ENCODE results near the gene INO80D. TPM values are rescaled to one million over a fixed set of nuclear protein-coding genes. Genes with fewer than 3 reads are reported as not detected.
"Not testable (repeated sequence)": the region's sequence is repeated elsewhere in the genome, so short reads cannot be mapped to it uniquely, and the experiment has no call there.

INO80D gene
- total RNA-seq, 6 experiments from 2014 or later = 11.3 to 13.1 (median 12.0) TPM

DNA sequence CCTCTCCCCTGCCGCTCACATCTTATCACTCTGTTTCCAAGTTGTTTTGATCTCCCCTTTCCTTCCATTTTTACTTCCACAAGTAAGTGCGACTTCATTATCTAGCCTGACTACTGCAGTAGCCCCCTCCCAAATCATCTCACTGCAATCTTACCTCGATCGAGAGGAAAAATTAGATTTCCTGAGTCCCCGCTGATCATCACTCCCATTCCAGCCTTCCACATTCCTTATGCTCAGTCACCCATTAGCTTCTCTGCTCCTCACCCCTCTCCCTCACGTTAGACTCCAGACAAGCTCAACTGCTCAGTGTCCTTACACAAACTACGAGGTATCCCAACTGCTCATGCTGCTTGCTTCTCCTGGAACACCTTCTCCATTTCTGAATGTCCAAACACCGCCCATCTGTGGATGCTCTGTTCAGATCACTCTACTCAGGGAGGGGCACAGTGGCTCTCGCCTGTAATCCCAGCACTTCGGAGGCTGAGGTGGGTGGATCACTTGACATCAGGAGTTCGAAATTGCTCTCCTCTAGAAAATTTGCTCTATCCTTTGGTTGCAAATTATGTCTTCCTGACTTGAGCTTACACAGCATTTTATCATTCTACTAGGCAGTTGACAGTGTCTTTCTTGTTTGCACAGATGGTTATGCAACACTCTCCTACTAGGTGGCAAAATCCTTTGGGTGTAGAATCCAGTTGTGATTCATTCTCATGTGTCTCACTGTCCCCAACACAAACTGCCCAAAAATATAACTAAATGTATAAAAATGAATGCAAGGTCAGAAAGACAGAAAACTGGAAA is 96.5 kb downstream of the INO80D start:
- no peaks in the 10 kb centered on the region for H3K4me1 Mint-ChIP-seq (ENCODE audit: low read depth)
- no peak overlapping the region for H3K4me3 Mint-ChIP-seq
- no peak overlapping the region for H3K27ac Mint-ChIP-seq
- TF ChIP-seq CTCF (IDR thresholded peaks at IDR 0.05) = no peak
- no peak for DNase-seq
- no peaks in the 10 kb centered on the region for H3K36me3 Mint-ChIP-seq (ENCODE audit: low read depth)
- H3K9me3 Mint-ChIP-seq = no peaks in the 10 kb centered on the region
- H3K27me3 Mint-ChIP-seq (ENCODE audit: insufficient read depth) = peaks cover 5% of the 10 kb centered on the region; the same call in 1 of the 2 replicates

GRCh38 chr2:205988681-205989080 is 97.3 kb downstream of the INO80D start:
- not testable (repeated sequence) for H3K4me3 Mint-ChIP-seq; DNase-seq; H3K36me3 Mint-ChIP-seq (ENCODE audit: low read depth); H3K27me3 Mint-ChIP-seq (ENCODE audit: insufficient read depth); H3K9me3 Mint-ChIP-seq; H3K27ac Mint-ChIP-seq; H3K4me1 Mint-ChIP-seq (ENCODE audit: low read depth)

DNA sequence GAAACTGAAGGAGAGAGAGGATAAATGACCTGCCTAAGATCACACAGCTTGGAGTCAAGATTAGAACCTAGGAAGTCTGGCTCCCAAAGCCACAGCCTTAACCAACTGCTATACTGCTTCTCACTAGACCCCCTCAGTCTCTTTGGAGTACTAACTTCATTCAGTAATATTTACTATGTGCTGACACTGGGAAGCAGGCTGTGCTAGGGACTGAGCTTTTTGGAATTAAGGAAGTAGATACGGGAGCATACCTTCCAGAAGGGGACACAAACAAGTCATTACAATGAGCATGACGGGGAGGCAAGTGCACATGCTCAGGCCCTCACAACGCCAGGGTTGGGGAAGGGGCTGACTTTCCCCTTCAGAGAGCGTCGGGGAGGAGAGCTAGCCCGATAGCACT is 97.7 kb downstream of the INO80D start:
- no peak overlapping the region for H3K4me3 Mint-ChIP-seq
- H3K27ac Mint-ChIP-seq = no peak overlapping the region
- H3K36me3 Mint-ChIP-seq (ENCODE audit: low read depth) = no peaks in the 10 kb centered on the region
- H3K27me3 Mint-ChIP-seq (ENCODE audit: insufficient read depth) = peaks cover 5% of the 10 kb centered on the region; the same call in 1 of the 2 replicates
- H3K9me3 Mint-ChIP-seq = no peaks in the 10 kb centered on the region
- no peaks in the 10 kb centered on the region for H3K4me1 Mint-ChIP-seq (ENCODE audit: low read depth)
- DNase-seq = no peak
- TF ChIP-seq CTCF (IDR thresholded peaks at IDR 0.05) = no peak

GRCh38 chr2:205986334-205986733 is 99.6 kb downstream of the INO80D start:
- H3K27me3 Mint-ChIP-seq (ENCODE audit: insufficient read depth); DNase-seq; H3K4me1 Mint-ChIP-seq (ENCODE audit: low read depth); H3K27ac Mint-ChIP-seq; H3K4me3 Mint-ChIP-seq; H3K36me3 Mint-ChIP-seq (ENCODE audit: low read depth); H3K9me3 Mint-ChIP-seq: not testable (repeated sequence)

GRCh38 chr2:205984381-205984780 is 101.6 kb downstream of the INO80D start:
- H3K36me3 Mint-ChIP-seq (ENCODE audit: low read depth) = no peaks in the 10 kb centered on the region
- TF ChIP-seq CTCF (IDR thresholded peaks at IDR 0.05) = no peak
- no peak for DNase-seq

DNA sequence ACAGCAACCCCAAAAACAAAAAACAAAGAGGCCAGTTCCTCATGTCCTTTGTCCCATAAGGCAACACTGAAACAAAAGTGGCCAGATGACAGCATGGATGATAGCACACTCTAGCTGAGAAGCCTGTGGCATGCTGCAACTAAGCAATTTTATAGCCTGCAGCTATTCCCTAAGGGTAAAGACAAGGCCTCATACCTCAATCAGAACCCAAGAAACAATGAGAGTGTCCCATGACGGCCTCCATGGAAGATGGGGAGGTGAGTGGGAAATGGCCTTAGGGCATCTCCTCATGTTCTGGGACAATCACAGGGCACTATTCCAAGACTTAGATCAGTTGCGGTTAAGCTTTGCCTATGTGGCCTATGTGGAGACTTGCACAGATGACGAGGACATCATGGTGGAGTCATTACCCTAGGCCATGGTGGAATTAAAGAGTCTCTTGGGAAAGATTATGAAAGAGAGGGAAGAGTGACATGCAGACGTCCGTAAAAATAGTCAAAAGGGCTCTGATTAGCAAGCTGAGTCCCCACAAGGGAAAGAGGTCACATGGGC is 103.1 kb downstream of the INO80D start:
- H3K4me3 Mint-ChIP-seq = no peak overlapping the region
- peaks cover 6% of the 10 kb centered on the region for H3K9me3 Mint-ChIP-seq
- DNase-seq = no peak
- peaks cover 7% of the 10 kb centered on the region for H3K27me3 Mint-ChIP-seq (ENCODE audit: insufficient read depth)
- no peaks in the 10 kb centered on the region for H3K4me1 Mint-ChIP-seq (ENCODE audit: low read depth)
- no peak for TF ChIP-seq CTCF (IDR thresholded peaks at IDR 0.05)
- no peaks in the 10 kb centered on the region for H3K36me3 Mint-ChIP-seq (ENCODE audit: low read depth)
- no peak overlapping the region for H3K27ac Mint-ChIP-seq

More at GRCh38 chr2:205984381-205984780, 101.6 kb downstream of the INO80D start:
- H3K9me3 Mint-ChIP-seq = no peaks in the 10 kb centered on the region
- H3K27ac Mint-ChIP-seq = no peak overlapping the region
- peaks cover 3% of the 10 kb centered on the region; the same call in 1 of the 2 replicates for H3K27me3 Mint-ChIP-seq (ENCODE audit: insufficient read depth)
- no peak overlapping the region for H3K4me3 Mint-ChIP-seq
- no peaks in the 10 kb centered on the region for H3K4me1 Mint-ChIP-seq (ENCODE audit: low read depth)

- not testable (repeated sequence) for DNase-seq; H3K36me3 Mint-ChIP-seq (ENCODE audit: low read depth); H3K9me3 Mint-ChIP-seq; H3K4me3 Mint-ChIP-seq; H3K27ac Mint-ChIP-seq; H3K27me3 Mint-ChIP-seq (ENCODE audit: insufficient read depth); H3K4me1 Mint-ChIP-seq (ENCODE audit: low read depth)
These were observed 107.2 kb downstream of the INO80D start for GRCh38 chr2:205978728-205979127.

GRCh38 chr2:205977699-205978098 is 108.3 kb downstream of the INO80D start:
- not testable (repeated sequence) for DNase-seq; H3K4me3 Mint-ChIP-seq; H3K27me3 Mint-ChIP-seq (ENCODE audit: insufficient read depth); H3K9me3 Mint-ChIP-seq; H3K36me3 Mint-ChIP-seq (ENCODE audit: low read depth); H3K4me1 Mint-ChIP-seq (ENCODE audit: low read depth); H3K27ac Mint-ChIP-seq

DNA sequence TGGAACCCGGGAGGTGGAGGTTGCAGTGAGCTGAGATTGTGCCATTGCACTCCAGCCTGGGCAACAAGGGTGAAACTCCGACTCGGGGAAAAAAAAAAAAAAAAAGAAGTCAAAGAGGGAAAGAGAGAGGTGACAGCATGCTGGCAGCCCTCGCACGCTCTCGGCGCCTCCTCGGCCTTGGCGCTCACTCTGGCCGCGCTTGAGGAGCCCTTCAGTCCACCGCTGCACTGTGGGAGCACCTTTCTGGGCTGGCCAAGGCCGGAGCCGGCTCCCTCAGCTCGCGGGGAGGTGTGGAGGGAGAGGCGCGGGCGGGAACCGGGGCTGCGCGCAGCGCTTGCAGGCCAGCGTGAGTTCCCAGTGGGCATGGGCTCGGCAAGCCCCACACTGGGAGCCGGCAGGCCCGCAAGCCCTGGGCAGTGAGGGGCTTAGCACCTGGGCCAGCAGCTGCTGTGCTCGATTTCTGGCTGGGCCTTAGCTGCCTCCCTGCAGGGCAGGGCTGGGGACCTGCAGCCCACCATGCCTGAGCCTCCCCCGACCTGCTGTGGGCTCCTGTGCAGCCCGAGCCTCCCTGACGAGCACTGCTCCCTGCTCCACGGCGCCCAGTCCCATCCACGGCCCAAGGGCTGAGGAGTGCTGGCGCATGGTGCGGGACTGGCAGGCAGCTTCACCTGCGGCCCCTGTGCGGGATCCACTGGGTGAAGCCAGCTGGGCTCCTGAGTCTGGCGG is 108.9 kb downstream of the INO80D start:
- H3K9me3 Mint-ChIP-seq, DNase-seq: not testable (repeated sequence)

More for the DNA sequence above, 108.9 kb downstream of the INO80D start:
- not testable (repeated sequence) for H3K27me3 Mint-ChIP-seq (ENCODE audit: insufficient read depth); H3K4me3 Mint-ChIP-seq; H3K4me1 Mint-ChIP-seq (ENCODE audit: low read depth); H3K36me3 Mint-ChIP-seq (ENCODE audit: low read depth); H3K27ac Mint-ChIP-seq
